Glutamatergic neuron (in vitro differentiated cells): ENCODE data around the gene RPL27. TPM values are rescaled to one million over a fixed set of nuclear protein-coding genes. Genes with fewer than 3 reads are reported as not detected.

Experiments
- DNase-seq: peaks from one replicate; pipeline ENCODE4 v3.0.0; 2022
- H3K27ac Mint-ChIP-seq: one replicate; pipeline ENCODE4 v1.8.0; 2020; ENCODE audit warnings: mild to moderate bottlenecking, mixed read lengths, inconsistent platforms; ENCODE audit not compliant: unreplicated experiment
- H3K27me3 Mint-ChIP-seq: one replicate; pipeline ENCODE4 v1.8.0; 2020; ENCODE audit warnings: mild to moderate bottlenecking, moderate library complexity, mixed read lengths, inconsistent platforms; ENCODE audit not compliant: unreplicated experiment
- H3K36me3 Mint-ChIP-seq: one replicate; pipeline ENCODE4 v1.8.0; 2020; ENCODE audit warnings: mild to moderate bottlenecking, mixed read lengths, inconsistent platforms; ENCODE audit not compliant: unreplicated experiment
- H3K4me1 Mint-ChIP-seq: one replicate; pipeline ENCODE4 v1.8.0; 2020; ENCODE audit warnings: mild to moderate bottlenecking, low read depth, mixed read lengths, inconsistent platforms; ENCODE audit not compliant: unreplicated experiment
- H3K4me3 Mint-ChIP-seq: one replicate; pipeline ENCODE4 v1.8.0; 2020; ENCODE audit warnings: mild to moderate bottlenecking, mixed read lengths, inconsistent platforms; ENCODE audit not compliant: unreplicated experiment
- H3K9me3 Mint-ChIP-seq: one replicate; pipeline ENCODE4 v1.8.0; 2020; ENCODE audit warnings: mild to moderate bottlenecking, moderate library complexity, mixed read lengths, inconsistent platforms; ENCODE audit not compliant: unreplicated experiment
- total RNA-seq: library from RNA; stranded (reverse); fragmentation: NEBNext Ultra II Directional; extraction: Animal tissue kit (Norgen Biotek cat#: 25700); gene quantifications from one replicate; pipeline ENCODE4 v1.2.1, GENCODE V29; 2021; ENCODE audit not compliant: unreplicated experiment
- TF ChIP-seq, protein P1 (sequence below): fragments of 200-600 bp; sonication (generic); IDR thresholded peaks from one replicate; pipeline ENCODE4 v1.5.0; 2021; ENCODE audit not compliant: partially characterized antibody, unreplicated experiment

The RPL27 gene
- total RNA-seq, 1 donor from 2014 or later = 658 TPM

DNA sequence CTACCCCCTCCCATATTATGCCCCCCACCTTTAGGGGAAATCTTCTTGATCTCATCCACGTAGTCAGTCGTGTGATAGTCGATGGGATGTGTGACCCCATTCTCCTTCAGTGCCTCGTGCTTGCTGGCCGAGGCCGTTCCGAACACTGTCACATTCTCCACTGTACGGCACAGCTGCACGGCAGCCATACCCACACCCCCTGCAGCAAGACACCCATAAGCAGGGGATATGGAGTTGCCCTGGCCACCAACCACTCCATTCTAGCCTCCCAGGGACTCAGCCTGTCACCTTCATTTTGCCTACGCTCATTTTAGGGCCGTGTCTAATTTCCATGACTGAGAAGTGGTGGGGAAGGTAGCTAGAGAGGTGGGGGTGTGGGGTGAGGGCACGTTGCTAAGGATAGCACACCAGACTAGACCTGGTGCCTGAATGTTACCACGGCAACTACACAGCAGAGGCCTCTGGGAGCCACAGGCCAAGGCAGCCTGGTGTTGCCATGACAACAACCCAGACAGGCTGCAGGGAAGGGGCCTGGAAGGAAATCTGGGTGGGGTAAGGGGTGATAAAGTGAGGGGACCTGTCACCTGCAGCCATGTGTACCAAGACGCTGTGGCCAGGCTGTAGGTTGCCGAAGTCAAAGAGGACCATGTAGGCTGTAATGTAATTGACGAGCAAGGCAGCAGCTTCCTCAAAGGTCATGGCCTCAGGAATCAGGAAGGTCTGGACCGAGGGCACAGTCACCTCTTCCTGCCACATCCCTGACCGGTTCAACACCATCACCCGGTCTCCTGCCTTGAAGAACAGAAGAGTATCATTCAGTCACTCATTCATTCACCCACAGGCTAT lies 20.0 kb downstream of the RPL27 start:
- DNase-seq = peak; percentile 61
- peak overlapping the region; percentile 79 for H3K4me3 Mint-ChIP-seq

DNA sequence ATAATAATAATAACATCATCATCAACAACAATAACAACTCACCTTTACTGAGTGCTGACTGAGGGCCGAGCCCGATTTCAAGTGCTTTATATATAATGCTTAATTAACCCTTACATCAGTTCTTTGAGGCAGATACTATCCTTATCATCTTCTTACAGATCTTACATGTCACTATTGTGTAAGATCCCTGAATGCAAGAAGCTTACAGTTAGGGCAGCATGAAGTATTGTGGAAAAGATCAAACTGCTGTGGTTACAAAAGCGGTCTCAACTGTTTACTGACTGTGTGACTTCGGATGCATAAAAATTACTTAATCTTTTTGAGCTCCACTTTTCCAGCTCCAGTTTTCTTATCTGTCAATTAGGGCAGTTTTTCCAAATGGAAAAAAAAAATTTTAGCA lies 20.7 kb downstream of the RPL27 start:
- Mint-ChIP-seq H3K36me3 (no peaks in the 10 kb centered on the region), H3K9me3 (peaks cover 8% of the 10 kb centered on the region), H3K27me3 (peaks cover 12% of the 10 kb centered on the region), H3K4me1 (peaks cover 20% of the 10 kb centered on the region), H3K27ac (no peak overlapping the region), H3K4me3 (peak overlapping the region; percentile 79)
- no peak for DNase-seq
- TF ChIP-seq, protein P1, sequence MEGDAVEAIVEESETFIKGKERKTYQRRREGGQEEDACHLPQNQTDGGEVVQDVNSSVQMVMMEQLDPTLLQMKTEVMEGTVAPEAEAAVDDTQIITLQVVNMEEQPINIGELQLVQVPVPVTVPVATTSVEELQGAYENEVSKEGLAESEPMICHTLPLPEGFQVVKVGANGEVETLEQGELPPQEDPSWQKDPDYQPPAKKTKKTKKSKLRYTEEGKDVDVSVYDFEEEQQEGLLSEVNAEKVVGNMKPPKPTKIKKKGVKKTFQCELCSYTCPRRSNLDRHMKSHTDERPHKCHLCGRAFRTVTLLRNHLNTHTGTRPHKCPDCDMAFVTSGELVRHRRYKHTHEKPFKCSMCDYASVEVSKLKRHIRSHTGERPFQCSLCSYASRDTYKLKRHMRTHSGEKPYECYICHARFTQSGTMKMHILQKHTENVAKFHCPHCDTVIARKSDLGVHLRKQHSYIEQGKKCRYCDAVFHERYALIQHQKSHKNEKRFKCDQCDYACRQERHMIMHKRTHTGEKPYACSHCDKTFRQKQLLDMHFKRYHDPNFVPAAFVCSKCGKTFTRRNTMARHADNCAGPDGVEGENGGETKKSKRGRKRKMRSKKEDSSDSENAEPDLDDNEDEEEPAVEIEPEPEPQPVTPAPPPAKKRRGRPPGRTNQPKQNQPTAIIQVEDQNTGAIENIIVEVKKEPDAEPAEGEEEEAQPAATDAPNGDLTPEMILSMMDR = no peak

More for the DNA sequence above, 20.0 kb downstream of the RPL27 start:
- Mint-ChIP-seq H3K36me3 (no peaks in the 10 kb centered on the region), H3K27ac (no peak overlapping the region), H3K27me3 (peaks cover 12% of the 10 kb centered on the region), H3K9me3 (peaks cover 8% of the 10 kb centered on the region), H3K4me1 (peaks cover 20% of the 10 kb centered on the region)
- TF ChIP-seq, protein P1 = no peak

DNA sequence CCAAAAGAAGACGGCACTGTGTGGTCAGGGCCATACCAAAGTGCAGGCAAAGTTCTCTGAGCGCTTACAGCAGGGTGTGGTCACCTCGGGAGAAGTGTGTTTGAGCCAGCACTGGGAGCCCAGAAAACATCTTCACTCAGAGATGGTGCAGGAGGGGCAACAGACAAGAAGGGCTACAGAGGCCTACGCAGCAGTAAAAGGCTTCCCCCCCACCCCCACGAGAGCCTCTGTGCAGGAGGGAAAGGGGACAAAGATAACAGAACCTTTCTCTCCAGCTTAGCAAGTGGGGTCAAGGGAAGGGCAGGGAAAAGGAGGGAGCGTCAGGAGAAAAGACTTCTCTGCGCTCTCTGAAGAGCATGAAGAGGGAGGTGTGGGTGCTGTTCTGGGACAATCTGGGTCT lies 21.2 kb downstream of the RPL27 start:
- peaks cover 8% of the 10 kb centered on the region for H3K9me3 Mint-ChIP-seq
- peak overlapping the region; percentile 60 for H3K27ac Mint-ChIP-seq
- H3K4me3 Mint-ChIP-seq = peak overlapping the region; percentile 95
- DNase-seq = no peak
- TF ChIP-seq, protein P1 = no peak
- peaks cover 20% of the 10 kb centered on the region for H3K4me1 Mint-ChIP-seq
- no peaks in the 10 kb centered on the region for H3K36me3 Mint-ChIP-seq
- H3K27me3 Mint-ChIP-seq = peaks cover 15% of the 10 kb centered on the region

DNA sequence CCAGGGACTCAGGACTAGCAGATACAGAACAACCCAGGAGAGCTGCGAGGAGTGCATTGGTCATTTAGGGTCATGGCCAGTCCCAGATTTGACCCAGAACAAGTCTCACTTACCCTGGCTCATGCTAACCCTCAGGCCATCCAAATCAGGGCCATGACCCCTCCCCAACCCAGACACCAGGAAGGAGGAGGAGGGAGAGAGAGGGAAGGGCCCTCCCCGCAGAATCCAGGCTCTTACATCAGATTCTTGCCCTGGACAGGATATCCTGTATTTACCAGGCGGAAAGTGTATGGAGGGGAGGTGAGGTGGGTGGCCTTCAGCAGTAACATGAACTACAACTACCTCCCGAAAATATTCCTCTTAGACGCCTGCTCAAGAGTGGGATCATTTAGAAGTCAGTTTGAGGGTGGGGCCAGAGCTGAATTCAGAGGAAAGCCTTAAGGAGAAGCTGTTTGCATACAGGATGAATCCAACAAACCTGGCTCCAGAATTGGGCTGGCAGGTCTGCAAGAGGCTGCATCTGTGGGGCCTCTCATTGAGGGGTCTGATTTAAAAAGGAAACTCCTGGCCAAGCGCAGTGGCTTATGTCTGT lies 21.9 kb downstream of the RPL27 start:
- H3K4me3 Mint-ChIP-seq = peak overlapping the region; percentile 95

More for the DNA sequence above, 21.9 kb downstream of the RPL27 start:
- no peak for DNase-seq
- Mint-ChIP-seq H3K36me3 (no peaks in the 10 kb centered on the region), H3K9me3 (peaks cover 8% of the 10 kb centered on the region), H3K27ac (peak overlapping the region; percentile 95), H3K4me1 (peaks cover 20% of the 10 kb centered on the region), H3K27me3 (peaks cover 14% of the 10 kb centered on the region)
- TF ChIP-seq, protein P1 = no peak
